Stimulated activated CD8-positive, alpha-beta memory T cell treated with anti-CD3 and anti-CD28 coated beads, Interleukin-7, amount 100 ng/mL, for 1 hour (primary cell): ENCODE results near the gene DENND10.
"Not testable (repeated sequence)": the region's sequence is repeated elsewhere in the genome, so short reads cannot be mapped to it uniquely, and the experiment has no call there.

Experiments
- DNase-seq, 2 donors: peaks; one replicate each; pipeline ENCODE4 v3.0.0-alpha.2; 2020; ENCODE audit warnings: low read depth in 2 of 2

The DENND10 gene

GRCh38 chr10:119098576-119098975, 5.3 kb upstream of the DENND10 start:
- no peak for DNase-seq

- no peak for DNase-seq
Measured at GRCh38 chr10:119100434-119101238, 3.3 kb upstream of the DENND10 start.

- DNase-seq = no peak
Measured at GRCh38 chr10:119101366-119102098, 2.4 kb upstream of the DENND10 start.

- DNase-seq = no peak
Measured at GRCh38 chr10:119103241-119103902, 541 bp upstream of the DENND10 start.

GRCh38 chr10:119104654-119105015, 722 bp downstream of the DENND10 start:
- DNase-seq = no peak

GRCh38 chr10:119105155-119105554, 1.2 kb downstream of the DENND10 start:
- DNase-seq = no peak

GRCh38 chr10:119105899-119106298, 2.0 kb downstream of the DENND10 start:
- DNase-seq = not testable (repeated sequence)

GRCh38 chr10:119107106-119107505, 3.2 kb downstream of the DENND10 start:
- not testable (repeated sequence) for DNase-seq

- DNase-seq = not testable (repeated sequence)
Measured at GRCh38 chr10:119107771-119108170, 3.9 kb downstream of the DENND10 start.

GRCh38 chr10:119112056-119112455, 8.1 kb downstream of the DENND10 start:
- DNase-seq = no peak

GRCh38 chr10:119113751-119114732, 10.1 kb downstream of the DENND10 start:
- DNase-seq = no peak

- DNase-seq = no peak
Measured at GRCh38 chr10:119115926-119116325, 12.0 kb downstream of the DENND10 start.

- DNase-seq = no peak
Measured at GRCh38 chr10:119116326-119116951, 12.5 kb downstream of the DENND10 start.

- DNase-seq = no peak
Measured at GRCh38 chr10:119118231-119118630, 14.3 kb downstream of the DENND10 start.

- no peak for DNase-seq
Measured at GRCh38 chr10:119119400-119119799, 15.5 kb downstream of the DENND10 start.

GRCh38 chr10:119120413-119120867, 16.5 kb downstream of the DENND10 start:
- no peak for DNase-seq

- DNase-seq = no peak
Measured at GRCh38 chr10:119120875-119121274, 17.0 kb downstream of the DENND10 start.

GRCh38 chr10:119125942-119126341, 22.0 kb downstream of the DENND10 start:
- DNase-seq = no peak

- DNase-seq = no peak
Measured at GRCh38 chr10:119129721-119130120, 25.8 kb downstream of the DENND10 start.

GRCh38 chr10:119131512-119132240, 27.8 kb downstream of the DENND10 start:
- DNase-seq = no peak
